ENCODE results near the gene CDH15. TPM values are rescaled to one million over a fixed set of nuclear protein-coding genes. Genes with fewer than 3 reads are reported as not detected.

The CDH15 gene
- total RNA-seq, 4 donors from 2014 or later: not detected

- no peak overlapping the region for H3K4me3 ChIP-seq
- DNase-seq: no peak
- peaks cover 0 to 14% (median 7%) of the 10 kb centered on the region in 4 donors for H3K4me1 ChIP-seq
- no peaks in the 10 kb centered on the region for H3K27me3 ChIP-seq
- no peaks in the 10 kb centered on the region for H3K36me3 ChIP-seq
- TF ChIP-seq POLR2A (IDR thresholded peaks at IDR 0.05): no peak
- no peak for TF ChIP-seq CTCF (IDR thresholded peaks at IDR 0.05)
- H3K27ac ChIP-seq: no peak overlapping the region
- H3K9me3 ChIP-seq: no peaks in the 10 kb centered on the region
These were observed 4.0 kb downstream of the CDH15 start for GRCh38 chr16:89175280-89176146.

DNA sequence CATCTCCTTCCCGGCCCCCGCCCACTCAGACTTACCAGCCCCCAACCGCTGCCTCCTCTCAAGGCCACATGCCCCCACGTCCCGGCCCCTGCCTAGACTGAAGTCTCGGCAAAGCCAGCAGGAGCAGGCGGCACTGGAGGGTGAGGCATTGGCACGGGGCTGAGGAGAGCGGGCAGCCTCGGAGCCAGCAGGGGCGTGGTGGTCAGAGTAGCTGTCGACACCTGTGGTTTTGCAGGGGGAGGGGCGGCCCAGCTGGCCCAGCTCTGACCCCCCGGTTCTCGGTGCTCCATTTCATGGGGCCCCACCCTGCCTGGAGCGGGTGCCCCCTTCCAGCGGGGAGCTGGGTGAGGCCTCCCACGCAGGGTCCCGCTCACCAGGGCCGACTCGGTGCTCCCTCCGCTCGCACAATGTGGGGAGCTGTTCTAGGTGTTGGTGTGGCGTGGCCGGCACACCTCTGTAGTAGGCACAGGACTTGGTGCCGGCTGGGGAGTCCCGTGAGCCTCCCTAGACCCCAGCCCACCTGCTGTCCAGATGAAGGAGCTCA, 4.7 kb downstream of the CDH15 start:
- no peaks in the 10 kb centered on the region for H3K27me3 ChIP-seq
- no peak for TF ChIP-seq CTCF (IDR thresholded peaks at IDR 0.05)
- TF ChIP-seq POLR2A (IDR thresholded peaks at IDR 0.05): no peak
- no peaks in the 10 kb centered on the region for H3K9me3 ChIP-seq
- H3K36me3 ChIP-seq: no peaks in the 10 kb centered on the region
- H3K4me1 ChIP-seq: peaks cover 0 to 7% (median under 1%) of the 10 kb centered on the region in 4 donors
- no peak overlapping the region for H3K27ac ChIP-seq
- H3K4me3 ChIP-seq: no peak overlapping the region
- no peak for DNase-seq

DNA sequence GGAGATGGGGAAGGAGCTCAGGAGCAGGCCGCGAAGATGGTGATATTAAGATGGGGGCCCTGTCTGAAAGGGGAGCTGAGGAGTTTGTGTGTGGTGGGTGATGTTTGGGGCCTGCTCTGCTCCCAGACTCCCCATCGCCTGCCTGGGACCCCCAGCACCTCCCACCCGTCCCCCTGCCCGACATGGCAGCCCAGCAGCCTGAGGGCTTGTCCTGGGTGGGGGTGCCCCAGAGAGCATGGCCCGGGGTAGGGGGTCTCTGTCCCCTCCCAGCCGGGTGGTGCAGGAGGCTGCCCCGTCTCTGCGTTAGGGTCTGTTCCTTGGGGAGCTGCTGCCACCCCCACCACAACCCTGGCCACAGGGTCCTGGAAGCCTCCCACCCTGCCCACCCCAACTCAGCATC, 5.2 kb downstream of the CDH15 start:
- peaks cover 0 to 2% (median 0%) of the 10 kb centered on the region in 4 donors for H3K4me1 ChIP-seq
- no peaks in the 10 kb centered on the region for H3K27me3 ChIP-seq
- H3K27ac ChIP-seq: no peak overlapping the region
- no peak for DNase-seq
- no peak for TF ChIP-seq POLR2A (IDR thresholded peaks at IDR 0.05)
- no peak for TF ChIP-seq CTCF (IDR thresholded peaks at IDR 0.05)
- no peaks in the 10 kb centered on the region for H3K36me3 ChIP-seq
- H3K4me3 ChIP-seq: no peak overlapping the region
- H3K9me3 ChIP-seq: no peaks in the 10 kb centered on the region

- H3K27me3 ChIP-seq: no peaks in the 10 kb centered on the region
- H3K4me1 ChIP-seq: no peaks in the 10 kb centered on the region
- TF ChIP-seq CTCF (IDR thresholded peaks at IDR 0.05): no peak
- TF ChIP-seq POLR2A (IDR thresholded peaks at IDR 0.05): no peak
- no peak overlapping the region for H3K27ac ChIP-seq
- no peaks in the 10 kb centered on the region for H3K36me3 ChIP-seq
- no peak overlapping the region for H3K4me3 ChIP-seq
- DNase-seq: no peak
- H3K9me3 ChIP-seq: no peaks in the 10 kb centered on the region
These were observed 6.0 kb downstream of the CDH15 start for GRCh38 chr16:89177501-89177900.

DNA sequence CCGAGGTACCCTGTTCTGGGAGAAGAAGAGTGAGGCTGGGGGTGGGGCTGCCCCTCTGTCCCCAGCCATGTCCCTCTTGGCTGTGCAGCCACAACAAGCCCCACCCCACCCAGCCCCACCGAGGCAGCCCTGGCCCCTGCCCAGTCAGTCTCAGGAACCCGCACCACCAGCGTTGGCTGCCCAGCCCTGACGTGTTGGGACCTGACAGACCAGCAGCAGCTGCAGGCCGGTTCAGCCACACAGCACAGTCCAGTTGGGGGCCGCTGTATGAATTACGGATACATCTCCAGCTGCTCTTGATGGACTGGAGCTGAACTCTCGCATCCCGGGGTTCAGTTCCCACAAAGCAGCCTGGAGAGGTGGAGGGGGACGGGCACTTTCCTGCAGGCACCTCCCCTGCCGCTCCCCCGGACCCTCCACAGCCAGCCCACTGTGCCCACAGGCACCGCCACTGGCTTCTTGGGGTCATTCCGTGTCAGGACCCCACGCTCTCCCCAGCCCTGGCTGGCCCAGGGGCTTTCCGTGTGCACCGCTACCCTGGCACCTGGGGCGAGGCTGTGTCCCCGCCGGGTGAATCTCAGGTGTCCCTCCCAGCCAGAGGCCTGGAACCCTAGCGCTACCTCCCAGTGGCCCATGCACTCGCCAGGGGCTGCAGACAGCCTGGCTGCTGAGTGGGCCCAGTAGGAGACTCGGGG, 7.1 kb downstream of the CDH15 start:
- no peaks in the 10 kb centered on the region for H3K36me3 ChIP-seq
- H3K4me1 ChIP-seq: no peaks in the 10 kb centered on the region
- H3K4me3 ChIP-seq: no peak overlapping the region
- no peaks in the 10 kb centered on the region for H3K9me3 ChIP-seq
- no peak for TF ChIP-seq POLR2A (IDR thresholded peaks at IDR 0.05)
- no peak for TF ChIP-seq CTCF (IDR thresholded peaks at IDR 0.05)
- DNase-seq: no peak
- no peak overlapping the region for H3K27ac ChIP-seq
- H3K27me3 ChIP-seq: no peaks in the 10 kb centered on the region

Measured in Peyer's patch (tissue), 4 donors.